Hepatic stellate cell (primary cell): ENCODE data around the gene OR6N2.

ENCODE experiments used
- DNase-seq: peaks from one replicate; pipeline ENCODE4 v3.0.0; 2011; ENCODE audit warnings: low spot score

Gene OR6N2, protein sequence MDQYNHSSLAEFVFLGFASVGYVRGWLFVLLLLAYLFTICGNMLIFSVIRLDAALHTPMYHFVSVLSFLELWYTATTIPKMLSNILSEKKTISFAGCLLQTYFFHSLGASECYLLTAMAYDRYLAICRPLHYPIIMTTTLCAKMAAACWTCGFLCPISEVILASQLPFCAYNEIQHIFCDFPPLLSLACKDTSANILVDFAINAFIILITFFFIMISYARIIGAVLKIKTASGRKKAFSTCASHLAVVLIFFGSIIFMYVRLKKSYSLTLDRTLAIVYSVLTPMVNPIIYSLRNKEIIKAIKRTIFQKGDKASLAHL

DNA sequence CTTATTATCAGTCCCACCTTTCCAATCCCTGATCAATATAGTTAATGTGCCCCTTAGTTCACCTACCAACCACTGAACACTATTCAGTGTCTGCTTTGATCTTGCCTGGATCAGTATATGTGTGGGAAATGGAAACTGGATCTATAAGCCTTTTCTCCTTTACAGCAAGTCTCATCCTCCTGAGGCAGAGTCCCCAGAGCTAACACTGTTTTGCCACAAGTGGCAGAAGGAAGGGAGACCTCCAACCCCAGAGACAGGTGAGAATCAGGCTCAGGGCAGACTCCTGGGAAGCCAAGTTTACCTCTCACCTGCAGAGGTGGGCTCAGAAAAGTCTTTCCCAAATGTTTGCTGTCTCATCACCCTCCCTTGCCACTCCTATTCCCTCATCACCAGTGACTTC is at the start of gene OR6N2:
Gene OR6N2, minus strand, starts transcription at position 101 of the 400 bp plus-strand sequence. CDS start 3,569 bp downstream, outside the sequence.
- no peak for DNase-seq

DNA sequence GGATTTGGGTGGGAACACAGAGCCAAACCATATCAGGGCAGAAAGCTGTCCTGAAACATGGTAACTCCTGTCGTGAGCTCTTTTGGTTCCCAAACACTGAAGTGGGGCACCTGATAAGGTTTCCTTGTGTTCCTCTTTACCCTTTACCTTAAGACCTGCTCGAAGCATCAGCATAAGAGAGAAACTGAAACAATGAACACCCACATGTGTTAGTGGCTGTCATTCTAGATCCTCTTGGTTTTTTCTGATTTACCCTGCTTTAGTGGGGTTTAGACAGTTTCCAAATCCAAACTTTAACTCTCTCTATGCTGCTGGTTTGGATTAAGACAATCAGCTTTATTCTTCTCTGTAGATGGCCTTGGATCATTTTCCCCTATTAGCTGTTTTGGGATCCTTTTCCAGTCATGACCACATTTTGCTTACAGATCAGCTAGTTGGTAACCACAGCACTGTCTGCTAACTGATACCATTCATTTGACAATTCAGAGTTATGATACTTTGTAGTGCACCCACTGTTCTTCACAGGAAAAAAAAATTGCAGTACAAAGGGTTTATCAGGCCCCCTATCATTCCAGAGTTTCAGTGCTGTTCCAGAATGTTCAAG is 49.2 kb upstream of the OR6N2 start:
- DNase-seq, result no peak

DNA sequence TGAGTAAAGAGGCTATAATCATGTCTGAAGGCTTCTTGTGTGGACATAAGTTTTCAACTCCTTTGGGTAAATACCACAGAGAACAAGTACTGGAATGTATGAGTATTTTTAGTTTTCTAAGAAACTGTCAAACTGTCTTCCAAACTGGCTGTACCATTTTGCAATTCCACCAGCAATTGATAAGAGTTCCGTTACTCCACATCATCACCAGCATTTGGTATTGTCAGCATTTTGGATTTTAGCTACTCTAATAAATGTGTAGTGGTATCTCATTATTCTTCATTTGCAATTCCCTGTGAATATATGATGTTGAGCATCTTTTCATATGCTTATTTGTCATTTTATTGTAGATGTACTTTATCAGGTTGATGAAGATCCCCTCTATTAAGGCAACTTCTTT is 40.7 kb upstream of the OR6N2 start:
- DNase-seq, result no peak

DNA sequence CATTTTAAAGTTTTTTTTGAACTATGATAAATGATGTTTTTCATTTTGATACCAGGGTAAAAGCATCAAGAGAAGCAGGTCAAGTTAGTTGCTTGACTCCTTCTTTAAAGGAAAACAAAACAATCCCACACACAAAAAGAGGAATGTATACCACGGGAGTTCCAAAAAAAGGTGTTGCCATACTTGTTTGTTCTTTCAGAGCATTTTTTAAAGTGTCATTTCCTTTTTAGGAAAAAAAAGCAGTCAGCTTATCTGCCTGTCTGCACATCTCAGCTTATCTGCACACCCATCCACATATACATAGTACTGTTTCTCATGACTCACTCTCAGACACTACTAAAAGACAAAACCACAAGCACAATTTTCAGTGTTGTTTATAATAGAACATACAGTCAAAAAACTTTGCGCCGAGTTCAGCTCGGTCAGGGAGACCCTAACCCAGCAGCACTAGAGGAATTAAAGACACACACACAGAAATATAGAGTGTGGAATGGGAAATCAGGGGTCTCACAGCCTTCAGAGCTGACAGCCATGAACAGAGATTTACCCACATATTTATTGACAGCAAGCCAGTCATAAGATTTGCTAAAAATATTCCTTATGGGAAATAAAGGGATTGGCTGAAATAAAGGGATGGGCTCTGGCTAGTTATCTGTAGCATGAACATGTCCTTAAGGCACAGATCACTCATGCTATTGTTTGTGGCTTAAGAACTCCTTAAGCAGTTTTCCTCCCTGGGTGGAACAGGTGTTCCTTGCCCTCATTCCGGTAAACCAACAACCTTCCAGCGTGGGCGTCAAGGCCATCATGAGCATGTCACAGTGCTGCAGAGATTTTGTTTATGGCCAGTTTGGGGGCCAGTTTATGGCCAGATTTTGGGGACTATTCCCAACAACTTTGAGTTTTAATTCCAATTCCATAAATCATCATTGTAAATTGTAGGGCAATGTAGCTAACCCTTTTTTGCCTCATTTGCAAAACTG is 38.7 kb upstream of the OR6N2 start:
- DNase-seq, result no peak

DNA sequence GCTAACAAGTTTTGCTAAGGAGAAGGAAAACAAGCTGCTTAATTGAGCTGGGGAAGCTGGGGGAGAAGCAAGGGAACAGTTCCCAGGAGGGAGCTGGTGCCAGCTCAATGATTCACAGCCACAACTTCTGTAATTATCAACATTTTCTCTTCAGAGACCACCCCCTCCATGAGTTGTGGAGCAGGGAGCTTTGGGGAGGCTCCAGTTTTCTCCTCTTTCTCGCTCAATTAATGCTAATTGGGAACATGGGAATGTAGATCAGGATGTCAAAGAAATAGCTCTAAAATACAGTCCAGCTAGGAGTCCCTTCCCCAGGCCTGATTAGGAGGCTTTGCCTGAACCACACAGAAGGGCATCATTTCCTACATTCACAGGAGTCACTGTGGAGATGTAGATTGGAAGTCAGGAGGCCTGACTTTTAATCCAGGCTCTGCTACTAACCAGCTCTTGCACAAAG is 38.0 kb upstream of the OR6N2 start:
- DNase-seq, result no peak

DNA sequence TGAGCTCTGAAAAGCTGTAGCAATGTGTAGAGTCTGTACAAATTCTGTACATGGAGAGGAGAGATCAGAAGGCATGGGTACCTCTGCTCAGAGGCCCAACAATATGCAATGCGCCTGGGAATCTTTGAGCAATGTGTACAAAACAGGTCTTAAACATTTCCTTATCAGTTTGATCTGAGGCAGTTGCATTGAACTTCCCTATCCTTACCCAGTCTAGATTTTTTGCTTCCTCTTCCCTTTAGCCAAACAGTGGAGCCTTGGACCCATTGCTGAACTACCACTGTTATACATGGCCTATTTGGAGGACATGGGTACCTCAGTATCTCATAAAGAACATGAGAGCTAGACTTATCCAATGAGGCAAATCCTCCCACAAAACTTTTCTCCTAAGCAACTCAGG is 37.6 kb upstream of the OR6N2 start:
- DNase-seq, result no peak

DNA sequence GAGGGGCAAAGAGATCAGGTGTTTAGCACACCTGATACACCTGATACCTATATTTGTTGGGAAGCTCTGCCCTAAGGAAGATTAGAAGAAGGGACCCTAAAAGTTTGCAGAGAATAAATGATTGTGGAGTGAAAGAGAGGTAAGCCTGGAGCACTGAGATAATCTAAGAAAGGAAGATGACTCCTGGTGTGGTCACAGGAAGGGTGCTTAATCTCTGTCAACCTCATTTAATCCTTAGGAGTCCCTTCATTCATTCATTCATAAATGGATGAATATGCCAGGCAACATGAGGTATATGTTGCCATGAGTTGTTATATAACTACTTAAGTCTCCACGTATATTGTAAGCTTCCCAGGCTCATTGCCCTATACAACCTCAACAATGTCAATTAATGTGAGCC is 34.0 kb upstream of the OR6N2 start:
- DNase-seq, result no peak

DNA sequence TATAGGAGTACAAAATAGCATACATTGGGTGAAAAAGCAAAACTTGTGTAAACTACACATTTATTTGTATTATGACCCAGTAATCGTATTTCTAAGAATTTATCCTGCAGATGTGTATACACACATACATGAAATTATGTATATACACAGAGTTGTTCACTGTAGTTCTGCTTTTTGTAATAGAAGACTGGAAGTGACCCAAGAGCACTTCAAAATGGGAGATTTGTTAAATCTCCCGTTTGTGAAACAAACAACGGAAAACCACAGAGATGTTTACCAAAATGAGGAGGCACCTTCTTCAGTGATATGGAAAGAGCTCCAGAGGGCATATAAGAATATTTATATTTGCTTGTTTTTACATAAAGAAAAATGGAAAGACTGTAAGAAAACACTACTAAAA is 32.2 kb upstream of the OR6N2 start:
- DNase-seq, result no peak

DNA sequence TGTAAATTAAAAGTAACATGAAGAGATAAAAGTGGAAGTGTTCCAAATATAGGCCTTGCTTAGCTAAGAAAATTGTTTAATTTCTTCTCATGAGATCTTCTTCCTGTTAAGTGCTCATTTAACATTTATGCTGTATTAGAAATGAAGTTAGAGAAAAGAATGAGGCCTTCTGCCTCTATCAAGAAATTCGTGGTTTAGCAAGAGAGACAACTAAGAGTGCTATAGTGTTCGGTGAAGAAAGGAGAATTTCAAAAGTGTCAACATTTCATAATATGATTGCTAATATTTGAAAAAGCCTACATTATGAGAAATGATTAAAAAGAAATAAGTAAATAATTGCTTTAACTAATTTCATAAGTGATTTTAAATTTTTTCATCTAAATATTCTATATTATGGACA is 31.3 kb upstream of the OR6N2 start:
- no peak for DNase-seq

DNA sequence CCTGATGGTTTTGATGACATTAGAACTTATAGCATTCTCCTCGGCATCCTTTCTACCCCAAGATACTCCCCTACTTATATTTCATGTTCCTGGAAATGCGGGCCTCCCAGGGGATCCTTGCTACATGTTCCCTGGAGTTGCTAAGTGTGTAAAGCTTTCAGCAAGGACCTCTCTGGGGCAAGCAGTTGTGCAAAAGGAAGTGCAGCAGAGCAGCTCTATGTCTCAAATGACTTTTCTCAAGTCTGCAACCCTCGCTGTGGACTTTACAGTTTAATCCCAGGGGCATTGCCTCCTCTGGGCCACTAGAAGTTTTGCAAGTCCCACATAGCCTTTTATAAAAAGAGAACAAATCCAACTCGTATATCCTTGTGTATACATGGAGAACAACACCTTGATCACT is 29.3 kb upstream of the OR6N2 start:
- DNase-seq, result no peak

DNA sequence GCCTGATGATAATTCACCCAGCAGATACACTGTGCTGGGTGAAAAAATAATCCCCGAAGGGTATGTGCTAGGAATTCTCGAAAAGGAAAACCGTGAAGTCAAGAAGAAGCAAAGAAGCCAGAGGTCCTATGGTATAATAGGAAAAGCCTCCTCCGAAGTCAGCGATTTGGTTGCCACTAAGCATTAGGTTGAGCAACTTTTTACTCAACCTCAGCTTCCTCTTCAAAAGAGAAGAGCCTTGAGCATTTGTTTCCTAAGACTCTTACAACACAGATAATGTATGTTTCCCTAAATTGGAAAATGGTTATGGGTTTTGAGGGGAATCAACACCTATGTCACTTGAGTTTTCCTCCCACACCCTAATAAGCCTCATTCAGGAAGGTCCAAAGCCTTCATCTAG is 28.9 kb upstream of the OR6N2 start:
- DNase-seq, result no peak

DNA sequence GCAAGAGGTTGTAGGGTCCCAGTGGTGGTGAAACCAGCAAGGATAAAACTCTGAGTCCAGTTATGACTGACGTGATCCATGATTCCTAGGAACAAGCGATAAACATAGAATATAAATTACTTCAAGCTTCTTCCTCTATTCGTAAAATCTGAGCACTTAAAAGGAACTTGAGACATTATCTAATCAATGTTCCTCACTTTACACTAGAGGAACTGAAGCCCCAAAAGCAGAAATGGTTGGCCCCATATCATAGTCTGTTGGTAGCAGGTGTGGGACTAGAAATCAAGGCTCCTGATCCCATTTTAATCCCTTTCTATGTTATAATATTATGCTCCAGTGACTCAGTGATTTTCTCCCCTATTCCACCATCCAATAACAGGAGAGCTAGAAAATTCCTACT is 28.3 kb upstream of the OR6N2 start:
- no peak for DNase-seq

DNA sequence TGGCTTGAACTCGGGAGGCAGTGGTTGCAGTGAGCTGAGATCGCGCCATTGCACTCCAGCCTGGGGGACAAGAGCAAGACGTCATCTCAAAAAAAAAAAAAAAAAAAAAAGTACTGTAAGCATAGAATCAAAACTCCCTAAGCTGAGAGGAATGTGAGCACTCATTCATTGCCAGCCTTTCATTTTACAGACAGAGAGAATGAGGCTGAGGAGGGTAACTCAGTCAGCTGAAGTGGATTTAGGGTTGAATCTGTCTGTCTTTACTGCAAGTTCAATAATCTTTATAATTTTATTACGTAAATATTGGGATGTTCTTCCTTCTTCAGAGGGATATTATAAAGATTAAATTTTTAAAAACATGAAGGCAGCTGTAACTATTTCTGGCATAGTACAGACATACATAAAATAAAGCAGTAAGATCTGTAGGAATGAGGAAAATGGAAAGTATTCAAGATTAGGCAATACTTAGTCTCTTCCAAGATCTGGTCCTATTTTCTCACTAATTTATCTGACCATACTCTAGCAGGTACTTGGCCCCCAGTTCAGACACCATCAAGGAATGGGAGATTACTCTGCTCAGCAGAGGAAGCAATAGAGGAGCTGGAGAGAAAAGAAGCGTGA is 26.0 kb upstream of the OR6N2 start:
- DNase-seq, result no peak

DNA sequence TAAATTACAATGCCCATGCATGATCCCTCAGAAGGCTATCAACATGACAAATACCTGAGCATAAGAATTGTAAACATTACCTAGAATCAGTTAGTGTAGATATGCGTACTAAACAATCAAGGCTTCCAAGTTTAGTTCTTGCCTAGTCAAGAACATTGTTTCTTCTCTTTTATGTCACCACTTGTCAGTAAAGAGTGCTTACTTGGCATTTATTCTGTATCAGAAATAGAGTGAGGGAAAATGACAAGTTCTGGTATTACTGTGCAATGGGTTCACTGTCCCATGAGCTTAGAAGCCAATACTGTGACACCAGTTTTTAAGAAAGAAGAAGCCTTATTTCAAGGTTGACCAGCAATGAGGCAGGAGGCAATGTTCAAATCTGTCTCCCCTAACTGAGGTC is 22.7 kb upstream of the OR6N2 start:
- DNase-seq, result no peak

DNA sequence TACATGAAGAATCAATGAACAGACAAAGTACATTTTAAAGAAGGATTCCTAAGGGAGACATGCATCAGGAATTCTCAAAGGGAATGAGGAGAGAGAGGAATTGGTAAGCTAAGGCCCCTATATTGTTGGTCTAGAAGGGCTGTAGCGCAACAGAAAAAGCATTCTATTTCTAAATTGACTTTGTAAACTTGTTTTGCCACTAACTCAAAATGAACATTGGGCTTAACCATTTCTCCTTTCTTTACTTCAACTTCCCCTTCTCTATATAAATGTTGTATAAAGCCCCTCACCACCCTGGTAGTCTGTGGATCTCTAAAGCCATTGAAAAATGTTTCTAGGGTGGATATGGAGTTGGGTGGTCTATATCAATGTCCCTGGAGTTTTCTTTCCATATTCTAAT is 20.4 kb upstream of the OR6N2 start:
- DNase-seq, result no peak

DNA sequence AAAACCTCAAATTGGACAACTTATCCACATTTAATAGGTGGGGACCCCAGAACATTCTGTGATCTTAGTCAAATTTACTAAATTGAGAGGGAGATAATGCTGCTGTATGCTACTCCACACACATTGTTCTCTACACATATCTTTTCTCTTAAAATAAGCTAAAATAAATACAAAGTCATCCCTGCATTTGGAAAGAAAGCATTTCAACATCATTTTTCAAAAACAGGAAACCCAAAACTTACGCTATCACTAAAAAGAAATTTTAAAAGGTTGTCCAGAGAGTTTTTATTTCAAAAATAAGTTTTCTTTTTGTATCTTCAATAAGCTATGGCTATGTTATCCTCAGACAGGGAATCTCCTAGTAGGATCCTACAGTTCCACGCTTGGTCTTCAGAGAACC is 19.5 kb upstream of the OR6N2 start:
- no peak for DNase-seq

DNA sequence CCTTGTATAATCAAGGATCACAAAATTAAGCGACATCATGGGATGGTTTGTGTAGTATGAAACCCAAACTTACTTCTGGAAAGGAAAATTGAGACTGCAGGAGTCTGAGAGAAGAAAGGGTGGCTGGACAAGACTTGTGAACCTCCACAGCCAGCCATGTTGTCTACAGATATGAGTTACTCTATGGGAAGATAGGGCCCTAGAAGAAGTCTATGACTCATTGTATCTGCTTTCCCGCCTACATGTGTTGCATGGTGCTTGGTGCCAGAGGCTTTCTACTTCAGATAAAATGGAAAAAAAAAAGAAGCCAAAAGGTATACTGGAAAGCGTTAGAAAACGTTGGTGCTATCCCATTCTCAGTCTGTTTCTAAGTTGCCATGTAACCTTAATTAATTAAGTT is 18.7 kb upstream of the OR6N2 start:
- no peak for DNase-seq

DNA sequence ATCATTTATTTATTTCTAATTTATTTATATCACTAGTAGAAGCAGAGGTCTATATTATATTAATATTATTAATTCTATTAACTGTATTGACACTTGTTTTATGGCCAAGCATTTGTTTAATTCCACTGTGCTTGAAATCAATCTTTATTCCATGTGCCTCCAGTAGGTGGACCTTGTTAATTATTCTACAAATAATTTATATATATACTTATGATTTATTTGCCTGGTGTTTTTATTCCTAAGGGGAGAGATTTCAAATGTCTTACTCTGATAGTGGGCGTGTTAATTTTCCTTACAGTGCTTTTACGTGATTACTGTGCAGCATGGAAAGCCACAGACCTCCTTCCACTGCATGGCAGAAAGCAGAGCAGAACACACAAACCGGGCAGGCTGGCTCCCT is 17.5 kb upstream of the OR6N2 start:
- DNase-seq, result no peak

DNA sequence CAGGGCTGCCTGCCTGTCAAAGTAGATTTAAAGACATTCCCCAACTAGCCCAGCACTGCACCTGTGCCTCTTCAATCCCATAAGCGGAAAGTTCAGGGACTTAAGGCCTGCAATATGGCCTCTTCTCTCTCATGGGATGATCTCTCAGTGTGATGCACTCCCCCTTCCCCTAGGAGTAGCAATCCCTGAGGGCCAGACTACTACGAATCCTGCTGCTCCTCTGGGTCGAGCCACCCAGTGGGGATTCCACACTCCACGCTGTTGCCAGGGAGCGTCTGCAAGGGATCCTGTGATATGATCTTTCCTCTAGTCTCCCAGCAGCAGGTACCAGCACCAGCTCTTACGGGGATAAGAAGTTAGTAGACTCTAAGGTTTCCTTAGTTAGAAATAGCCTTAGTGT is 13.2 kb upstream of the OR6N2 start:
- no peak for DNase-seq

DNA sequence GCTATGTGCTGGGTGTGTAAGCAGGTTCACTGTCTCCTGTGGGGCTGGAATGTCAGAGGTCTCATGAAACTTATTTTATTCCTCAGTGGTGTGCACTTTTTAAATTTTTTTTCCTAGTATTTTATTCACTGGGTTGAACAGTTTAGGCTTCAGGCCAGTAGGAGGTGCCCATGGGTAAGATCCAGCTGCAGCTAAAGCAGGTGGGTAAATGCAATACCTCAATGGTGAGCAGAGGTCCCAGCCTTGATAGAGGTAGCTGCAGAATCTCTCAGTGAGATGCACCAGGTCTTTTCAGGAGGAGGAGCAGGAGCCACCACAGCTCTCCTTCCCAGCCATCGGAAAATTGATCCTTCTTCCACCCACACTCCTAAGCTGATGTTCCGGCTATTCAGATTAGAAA is 12.6 kb upstream of the OR6N2 start:
- DNase-seq, result no peak

DNA sequence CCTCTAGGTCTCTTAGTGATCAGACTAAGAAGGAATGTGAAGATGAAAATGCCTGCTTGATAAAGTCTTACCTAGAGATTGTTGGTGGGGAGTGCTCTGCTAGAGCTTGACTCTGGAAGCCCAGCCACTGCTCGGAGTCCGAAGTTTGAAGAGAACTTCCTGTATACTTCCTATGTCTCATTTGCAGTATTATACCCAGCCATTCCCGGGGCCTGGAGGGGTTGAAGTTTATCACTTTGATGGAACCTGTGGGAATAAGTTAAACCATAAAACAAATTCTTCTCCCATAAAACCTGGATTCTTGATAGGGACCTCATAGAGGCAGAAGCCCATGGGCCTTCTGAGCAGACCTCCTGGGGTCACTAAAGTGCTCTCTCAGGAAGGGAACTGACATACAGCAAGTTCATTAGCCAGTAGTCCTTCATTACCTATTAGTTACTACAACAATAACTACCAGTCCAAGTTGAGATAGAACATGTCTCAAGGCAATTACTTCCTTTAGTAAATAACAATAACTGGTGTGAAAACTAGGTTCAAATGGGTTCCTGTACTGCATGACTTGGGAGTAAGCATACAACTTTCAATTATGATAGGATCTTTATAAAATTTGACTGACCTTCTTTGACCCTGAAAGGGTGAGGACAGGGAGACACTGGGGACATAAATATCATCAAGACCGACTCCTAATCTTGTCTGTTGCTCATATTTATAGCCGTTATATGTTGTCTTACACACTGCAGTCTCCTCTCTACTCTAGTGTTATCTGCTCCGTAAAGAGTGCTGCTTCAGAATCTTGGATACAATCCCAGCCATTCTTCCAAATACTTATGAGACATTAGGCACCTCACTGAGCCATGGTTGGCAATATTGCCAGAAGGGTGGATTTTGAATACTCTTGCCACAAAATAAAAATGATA is 8.8 kb downstream of the OR6N2 start, which contains the start of gene OR6N1:
Gene OR6N1, minus strand, starts transcription at position 246 of the 917 bp plus-strand sequence. CDS start 5,513 bp downstream, outside the sequence.
- no peak for DNase-seq
